ENCODE data around the gene PARP11.

The PARP11 gene

GRCh38 chr12:3790642-3791041 is 82.6 kb downstream of the PARP11 start:
- H3K9ac ChIP-seq (ENCODE audit: insufficient read length) = no peak overlapping the region
- H3K27ac ChIP-seq = no peak overlapping the region
- no peaks in the 10 kb centered on the region; the same call in 1 of the 2 replicates for H3K9me3 ChIP-seq (ENCODE audit: low read depth, low read length)
- no peak overlapping the region for H3K4me3 ChIP-seq
- no peaks in the 10 kb centered on the region for H3K36me3 ChIP-seq (ENCODE audit: insufficient read depth, low read length)
- no peak for DNase-seq (ENCODE audit: low read depth, low spot score)
- TF ChIP-seq EZH2 (IDR thresholded peaks at IDR 0.05) = no peak
- TF ChIP-seq FOXP2 (optimal IDR thresholded peaks at IDR 0.05; ENCODE audit: control extremely low read depth, extremely low read length, insufficient read depth) = no peak
- no peak for TF ChIP-seq POLR2AphosphoS5 (IDR thresholded peaks at IDR 0.05; ENCODE audit: borderline replicate concordance, low read depth, low read length)

GRCh38 chr12:3789838-3790237 is 83.4 kb downstream of the PARP11 start:
- no peak for TF ChIP-seq FOXP2 (optimal IDR thresholded peaks at IDR 0.05; ENCODE audit: control extremely low read depth, extremely low read length, insufficient read depth)
- no peak for TF ChIP-seq POLR2AphosphoS5 (IDR thresholded peaks at IDR 0.05; ENCODE audit: borderline replicate concordance, low read depth, low read length)
- TF ChIP-seq EZH2 (IDR thresholded peaks at IDR 0.05) = no peak
- no peak overlapping the region for H3K27ac ChIP-seq

GRCh38 chr12:3777206-3777809 is 95.9 kb downstream of the PARP11 start:
- Histone ChIP-seq H3K9me3 (ENCODE audit: low read depth, low read length) (no peaks in the 10 kb centered on the region), H3K36me3 (ENCODE audit: insufficient read depth, low read length) (no peaks in the 10 kb centered on the region), H3K27ac (no peak overlapping the region), H3K9ac (ENCODE audit: insufficient read length) (no peak overlapping the region), H3K4me3 (no peak overlapping the region)
- TF ChIP-seq POLR2AphosphoS5 (IDR thresholded peaks at IDR 0.05; ENCODE audit: borderline replicate concordance, low read depth, low read length) (no peak), FOXP2 (optimal IDR thresholded peaks at IDR 0.05; ENCODE audit: control extremely low read depth, extremely low read length, insufficient read depth) (no peak), EZH2 (IDR thresholded peaks at IDR 0.05) (no peak)
- DNase-seq (ENCODE audit: low read depth, low spot score) = peak; percentile 24

More at GRCh38 chr12:3789838-3790237, 83.4 kb downstream of the PARP11 start:
- Histone ChIP-seq H3K9me3 (ENCODE audit: low read depth, low read length) (no peaks in the 10 kb centered on the region; the same call in 1 of the 2 replicates), H3K9ac (ENCODE audit: insufficient read length) (no peak overlapping the region), H3K4me3 (no peak overlapping the region), H3K36me3 (ENCODE audit: insufficient read depth, low read length) (no peaks in the 10 kb centered on the region)
- no peak for DNase-seq (ENCODE audit: low read depth, low spot score)

- Histone ChIP-seq H3K9ac (ENCODE audit: insufficient read length) (no peak overlapping the region), H3K27ac (no peak overlapping the region), H3K36me3 (ENCODE audit: insufficient read depth, low read length) (no peaks in the 10 kb centered on the region), H3K4me3 (no peak overlapping the region), H3K9me3 (ENCODE audit: low read depth, low read length) (no peaks in the 10 kb centered on the region)
- no peak for DNase-seq (ENCODE audit: low read depth, low spot score)
- TF ChIP-seq EZH2 (IDR thresholded peaks at IDR 0.05) (no peak), POLR2AphosphoS5 (IDR thresholded peaks at IDR 0.05; ENCODE audit: borderline replicate concordance, low read depth, low read length) (no peak), FOXP2 (optimal IDR thresholded peaks at IDR 0.05; ENCODE audit: control extremely low read depth, extremely low read length, insufficient read depth) (no peak)
Observed at GRCh38 chr12:3775385-3776035, 97.7 kb downstream of the PARP11 start.

GRCh38 chr12:3772380-3772779 is 100.8 kb downstream of the PARP11 start:
- no peak overlapping the region for H3K9ac ChIP-seq (ENCODE audit: insufficient read length)
- H3K9me3 ChIP-seq (ENCODE audit: low read depth, low read length) = no peaks in the 10 kb centered on the region
- H3K36me3 ChIP-seq (ENCODE audit: insufficient read depth, low read length) = no peaks in the 10 kb centered on the region
- H3K4me3 ChIP-seq = no peak overlapping the region
- no peak for TF ChIP-seq EZH2 (IDR thresholded peaks at IDR 0.05)
- TF ChIP-seq POLR2AphosphoS5 (IDR thresholded peaks at IDR 0.05; ENCODE audit: borderline replicate concordance, low read depth, low read length) = no peak
- TF ChIP-seq FOXP2 (optimal IDR thresholded peaks at IDR 0.05; ENCODE audit: control extremely low read depth, extremely low read length, insufficient read depth) = no peak
- no peak for DNase-seq (ENCODE audit: low read depth, low spot score)
- H3K27ac ChIP-seq = no peak overlapping the region

- Histone ChIP-seq H3K4me3 (no peak overlapping the region), H3K9me3 (ENCODE audit: low read depth, low read length) (no peaks in the 10 kb centered on the region), H3K27ac (no peak overlapping the region), H3K36me3 (ENCODE audit: insufficient read depth, low read length) (no peaks in the 10 kb centered on the region), H3K9ac (ENCODE audit: insufficient read length) (no peak overlapping the region)
- TF ChIP-seq EZH2 (IDR thresholded peaks at IDR 0.05) (no peak), POLR2AphosphoS5 (IDR thresholded peaks at IDR 0.05; ENCODE audit: borderline replicate concordance, low read depth, low read length) (no peak), FOXP2 (optimal IDR thresholded peaks at IDR 0.05; ENCODE audit: control extremely low read depth, extremely low read length, insufficient read depth) (no peak)
- no peak for DNase-seq (ENCODE audit: low read depth, low spot score)
Observed at GRCh38 chr12:3771853-3772252, 101.3 kb downstream of the PARP11 start.

GRCh38 chr12:3770891-3771290 is 102.3 kb downstream of the PARP11 start:
- no peaks in the 10 kb centered on the region for H3K36me3 ChIP-seq (ENCODE audit: insufficient read depth, low read length)
- no peak for DNase-seq (ENCODE audit: low read depth, low spot score)
- H3K9me3 ChIP-seq (ENCODE audit: low read depth, low read length) = no peaks in the 10 kb centered on the region
- no peak overlapping the region for H3K9ac ChIP-seq (ENCODE audit: insufficient read length)
- no peak for TF ChIP-seq POLR2AphosphoS5 (IDR thresholded peaks at IDR 0.05; ENCODE audit: borderline replicate concordance, low read depth, low read length)
- TF ChIP-seq FOXP2 (optimal IDR thresholded peaks at IDR 0.05; ENCODE audit: control extremely low read depth, extremely low read length, insufficient read depth) = no peak
- TF ChIP-seq EZH2 (IDR thresholded peaks at IDR 0.05) = no peak
- H3K27ac ChIP-seq = no peak overlapping the region
- no peak overlapping the region for H3K4me3 ChIP-seq

GRCh38 chr12:3768911-3769447 is 104.2 kb downstream of the PARP11 start:
- Histone ChIP-seq H3K4me3 (no peak overlapping the region), H3K27ac (no peak overlapping the region), H3K9me3 (ENCODE audit: low read depth, low read length) (no peaks in the 10 kb centered on the region), H3K36me3 (ENCODE audit: insufficient read depth, low read length) (no peaks in the 10 kb centered on the region), H3K9ac (ENCODE audit: insufficient read length) (no peak overlapping the region)
- TF ChIP-seq FOXP2 (optimal IDR thresholded peaks at IDR 0.05; ENCODE audit: control extremely low read depth, extremely low read length, insufficient read depth) = no peak
- TF ChIP-seq EZH2 (IDR thresholded peaks at IDR 0.05) = no peak
- TF ChIP-seq POLR2AphosphoS5 (IDR thresholded peaks at IDR 0.05; ENCODE audit: borderline replicate concordance, low read depth, low read length) = no peak
- DNase-seq (ENCODE audit: low read depth, low spot score) = no peak
